ENCODE results near the gene TBATA.
"Not testable (repeated sequence)": the region's sequence is repeated elsewhere in the genome, so short reads cannot be mapped to it uniquely, and the experiment has no call there.

Gene TBATA

DNA sequence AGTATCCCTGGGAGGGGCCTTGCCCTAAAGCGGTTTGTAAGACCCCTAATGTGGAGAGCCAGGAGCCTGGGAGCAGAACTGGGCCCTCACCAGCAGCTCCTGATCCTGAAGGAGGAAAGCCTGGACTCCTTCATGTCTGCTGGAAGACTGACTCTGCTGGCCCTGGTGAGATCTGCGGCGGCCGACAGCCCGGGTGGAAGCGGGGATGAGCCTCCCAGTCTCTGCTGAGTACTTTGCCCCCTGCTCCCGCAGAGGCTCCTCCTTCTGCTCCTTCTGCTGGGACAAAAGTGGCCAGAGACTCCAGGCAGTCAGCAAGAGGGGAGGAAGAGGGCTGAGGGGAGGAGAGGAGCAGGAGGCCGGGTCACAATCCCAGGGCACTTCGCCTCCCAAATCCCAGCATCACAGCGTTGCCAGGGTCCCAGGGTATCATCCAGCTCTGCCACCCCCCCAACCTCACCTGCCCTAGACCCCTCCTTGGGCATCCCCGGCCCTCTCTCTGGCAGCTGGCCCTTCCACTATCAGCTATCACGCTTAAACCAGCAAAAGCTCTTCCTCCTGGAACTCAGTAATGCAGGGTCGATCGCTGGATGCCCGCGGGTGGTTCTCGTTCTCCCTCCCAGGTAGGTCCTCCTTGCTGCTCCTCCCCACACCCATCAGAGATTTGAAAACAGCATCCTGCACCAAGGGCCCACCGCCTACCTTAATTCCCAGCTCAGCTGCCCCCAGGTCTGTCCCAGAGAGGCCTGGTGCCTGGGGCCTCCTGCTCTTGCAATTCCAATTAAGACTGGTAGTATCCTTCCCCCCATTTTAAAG lies 7.9 kb downstream of the TBATA start:
- no peak for DNase-seq

DNA sequence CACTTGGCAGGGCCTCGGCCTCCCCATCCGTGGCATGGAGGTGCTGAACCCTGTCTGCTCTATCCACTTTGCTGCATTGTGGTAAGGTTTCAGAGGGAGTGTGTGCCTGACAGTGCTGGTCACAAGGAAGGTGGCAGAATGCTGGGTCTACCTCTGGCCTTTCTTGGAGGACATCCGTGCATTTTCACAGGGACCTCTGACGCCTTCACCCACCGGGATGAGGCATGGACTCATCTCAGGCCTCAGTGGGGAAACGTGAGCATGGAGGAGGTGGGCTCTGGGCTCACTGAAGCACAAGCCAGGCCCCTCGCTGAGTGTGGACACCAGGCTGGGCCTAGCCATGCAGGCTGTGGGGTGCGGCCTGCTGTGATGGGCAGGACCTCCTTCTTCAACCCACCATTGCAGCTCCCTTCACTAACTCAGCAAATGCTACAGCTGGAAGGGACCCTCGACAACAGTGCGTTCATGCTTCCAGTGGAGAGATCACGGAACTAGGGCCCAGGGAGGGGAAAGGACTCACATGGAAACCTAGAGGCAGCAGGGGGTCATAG lies 8.6 kb downstream of the TBATA start:
- no peak for DNase-seq

DNA sequence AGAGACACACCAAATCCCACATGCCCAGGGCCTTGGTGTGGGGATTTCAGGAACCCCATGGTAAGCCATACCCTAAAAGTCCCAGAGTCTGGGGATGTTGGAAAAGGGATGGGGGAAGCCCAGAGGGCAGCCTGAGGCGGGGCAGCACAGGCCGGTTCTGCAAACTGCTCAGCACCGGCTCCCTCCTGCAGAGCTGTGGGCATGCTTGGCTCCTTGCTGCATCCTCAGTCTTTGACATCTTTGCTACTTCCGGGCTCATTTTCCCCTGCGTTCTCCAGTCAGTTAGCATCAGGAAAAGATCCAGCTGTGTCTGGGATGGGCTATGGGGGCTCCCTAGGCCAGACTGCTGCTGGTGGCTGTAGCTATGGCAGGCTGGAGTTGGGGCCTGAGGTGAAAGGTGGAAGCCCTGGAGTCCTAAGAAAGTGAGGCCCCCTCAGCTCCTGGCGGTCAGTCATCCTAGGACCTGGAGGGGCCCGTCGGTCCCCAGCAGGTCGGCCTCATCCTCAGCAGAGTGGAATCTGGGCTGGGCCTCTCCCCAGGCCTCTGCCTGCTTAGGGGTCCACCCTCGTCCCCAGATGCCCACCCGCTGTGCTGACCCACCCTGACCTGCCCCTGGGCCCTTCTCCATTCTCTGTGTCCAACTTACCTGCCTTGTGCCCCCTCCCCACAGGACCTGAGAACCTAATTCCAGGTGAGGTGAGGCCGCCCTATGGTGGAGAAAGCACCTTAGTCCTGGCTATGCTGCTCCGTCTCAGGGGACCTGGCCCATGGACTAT lies 9.3 kb downstream of the TBATA start:
- no peak for DNase-seq

DNA sequence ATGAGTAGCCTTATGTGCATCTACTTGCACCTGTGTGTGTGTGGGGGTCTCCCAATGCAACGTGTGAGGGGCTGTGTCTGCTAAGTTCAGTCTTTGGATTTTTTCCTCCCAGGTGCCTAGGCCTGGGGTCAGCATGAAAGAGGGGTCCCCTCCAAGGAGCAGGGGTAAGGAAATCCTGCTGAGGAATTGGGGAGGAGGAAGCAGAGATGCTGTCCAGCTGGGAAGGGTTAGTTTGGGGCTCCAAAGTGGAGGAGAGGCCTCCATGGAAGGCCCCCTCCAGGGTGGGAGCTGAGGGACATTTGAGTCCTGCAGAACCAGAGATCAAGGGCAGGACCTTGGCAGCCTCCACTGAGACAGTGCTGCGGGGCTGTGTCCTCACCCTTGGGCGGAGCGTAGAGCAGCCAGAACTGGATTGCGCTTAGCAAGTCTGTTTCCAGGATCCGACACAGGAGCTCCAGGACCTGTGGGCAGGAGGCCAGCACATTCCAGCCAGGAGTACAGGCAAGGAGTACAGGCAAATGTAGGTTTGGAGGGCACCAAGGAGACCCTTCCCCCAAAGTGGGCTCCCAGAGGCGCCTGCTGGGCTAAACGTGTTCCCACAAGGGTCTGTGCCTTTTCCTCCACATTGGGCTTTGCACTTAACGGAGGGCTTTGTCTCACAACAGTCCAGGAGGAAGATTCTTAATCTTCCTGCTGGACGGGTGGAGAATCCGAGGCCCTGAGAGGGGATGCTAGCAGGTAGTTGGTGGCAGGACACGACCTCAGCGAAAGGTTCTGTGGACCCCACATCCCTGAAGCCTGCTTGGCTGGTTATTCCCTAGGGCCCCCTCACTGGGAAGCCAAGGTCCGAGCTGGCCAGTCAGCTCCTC lies 10.1 kb downstream of the TBATA start:
- DNase-seq, result no peak

DNA sequence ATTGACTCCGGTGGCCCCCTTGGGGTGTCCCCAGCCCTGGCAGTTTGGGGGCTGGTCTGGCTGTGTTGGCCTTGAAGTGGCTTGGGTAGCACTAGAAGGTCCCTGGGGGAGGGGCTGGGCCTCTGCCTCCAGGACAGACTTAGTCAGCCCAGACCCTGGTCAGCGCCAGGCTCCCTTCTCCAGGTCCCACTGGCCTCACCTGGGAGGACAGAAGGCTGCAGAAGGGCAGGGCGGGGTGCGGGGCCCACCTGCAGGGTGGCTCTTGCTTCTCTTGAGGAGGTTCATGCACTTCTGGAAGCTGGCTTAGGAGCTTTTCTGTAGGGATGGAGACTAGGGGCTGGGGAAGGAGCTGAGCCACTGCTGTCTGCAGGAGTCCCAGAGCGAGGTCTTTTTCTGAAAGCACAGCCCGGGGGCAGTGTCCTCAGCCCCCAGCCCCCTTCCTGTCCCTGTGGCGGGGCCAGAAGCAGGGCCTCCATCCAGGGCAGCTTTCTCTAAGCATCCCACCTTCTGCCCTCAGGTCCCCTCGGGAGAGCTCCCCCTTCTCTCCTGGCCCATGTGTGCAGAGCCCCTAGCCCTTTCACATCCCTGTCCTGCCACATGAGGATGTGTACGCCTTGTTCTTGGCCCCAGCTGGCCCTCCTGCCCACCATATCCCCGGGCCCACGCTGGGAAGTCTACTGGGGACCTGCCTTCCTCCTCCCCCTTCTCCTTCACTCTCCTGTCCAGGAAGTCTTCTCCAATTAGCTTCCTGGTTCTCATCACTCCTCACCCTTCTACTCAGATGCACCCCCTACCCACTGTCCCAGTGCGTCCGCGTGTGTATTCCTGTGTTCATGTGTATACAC lies 11.0 kb downstream of the TBATA start:
- no peak for DNase-seq

DNA sequence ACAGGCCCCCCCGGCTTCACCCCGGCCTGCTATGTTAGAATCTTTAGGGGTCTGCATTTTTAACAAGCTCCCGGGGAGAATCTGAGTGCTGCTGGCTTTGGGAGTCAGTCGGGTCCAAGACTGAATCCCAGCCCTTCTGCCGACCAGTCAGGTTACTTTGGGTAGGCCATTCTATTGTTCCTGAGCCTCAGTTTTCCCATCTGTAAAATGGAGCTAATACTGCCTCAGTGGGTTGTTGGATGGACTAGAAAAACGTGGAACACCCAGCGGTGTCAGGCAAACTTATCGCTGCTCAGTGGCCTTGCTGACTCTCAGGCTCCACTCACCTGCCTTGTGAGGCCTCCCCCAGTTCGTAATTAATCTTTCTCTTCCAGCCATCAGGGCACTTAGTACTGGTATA lies 11.7 kb downstream of the TBATA start:
- no peak for DNase-seq

DNA sequence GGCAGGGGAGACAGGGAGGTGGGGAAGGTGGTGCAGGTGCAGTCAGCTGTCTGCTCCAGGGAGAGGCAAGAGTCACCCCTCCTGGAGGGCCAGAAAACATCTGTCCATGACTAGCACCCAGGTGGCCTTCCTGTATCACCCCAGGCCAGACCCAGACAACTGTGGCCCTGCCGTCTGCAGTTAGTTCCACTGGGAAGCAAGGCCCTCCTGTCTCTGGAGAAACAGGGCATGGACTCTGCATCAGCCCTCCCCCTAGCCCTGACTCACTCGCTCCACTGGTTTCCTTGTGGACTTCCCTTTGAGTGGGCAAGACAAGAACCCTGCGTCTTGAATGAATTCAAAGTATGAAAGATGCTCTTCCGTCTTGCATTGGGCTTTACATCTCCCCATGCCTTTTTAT lies 12.6 kb downstream of the TBATA start:
- DNase-seq, result no peak

DNA sequence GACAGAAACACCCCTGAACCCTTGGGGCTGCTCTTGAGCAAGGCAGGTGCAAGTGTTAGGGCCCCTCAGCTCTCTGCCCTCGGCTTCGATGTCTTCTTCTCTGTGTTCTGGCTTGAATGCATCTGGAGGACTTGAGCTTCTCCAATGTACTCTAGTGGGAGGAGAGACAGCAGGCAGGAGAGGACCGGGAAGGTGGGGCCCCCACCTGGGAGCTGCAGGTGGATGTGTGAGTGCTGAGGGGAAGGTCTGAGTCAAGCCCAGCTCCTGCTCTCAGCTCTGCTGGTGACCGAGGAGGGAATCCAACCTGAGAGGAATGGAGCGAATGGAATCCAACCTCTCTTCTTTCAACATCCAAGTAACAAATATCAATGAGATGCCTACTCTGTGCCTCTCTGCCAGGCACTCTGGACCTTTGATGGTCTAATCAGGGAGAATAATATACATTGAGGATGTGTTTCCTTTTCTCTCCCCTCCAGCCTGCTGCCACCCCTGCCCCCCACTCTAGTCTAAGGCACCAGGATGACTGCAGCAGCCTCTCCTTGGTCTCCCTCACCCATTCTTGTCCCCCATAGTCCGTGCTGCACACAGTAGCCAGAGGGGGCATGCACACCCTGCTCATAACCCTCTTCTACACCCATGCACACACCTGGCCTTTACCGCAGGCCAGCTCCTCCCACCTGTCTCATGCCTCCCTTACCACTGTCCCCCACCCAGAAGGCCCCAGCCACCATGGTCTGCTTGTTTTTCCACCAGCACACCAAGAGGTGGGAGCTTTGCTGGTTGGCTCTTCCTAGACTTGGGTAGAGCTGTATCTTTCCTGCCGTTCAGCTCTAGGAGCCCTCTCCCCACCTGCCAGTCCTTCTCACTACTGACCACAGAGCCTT lies 13.6 kb downstream of the TBATA start:
- no peak for DNase-seq

DNA sequence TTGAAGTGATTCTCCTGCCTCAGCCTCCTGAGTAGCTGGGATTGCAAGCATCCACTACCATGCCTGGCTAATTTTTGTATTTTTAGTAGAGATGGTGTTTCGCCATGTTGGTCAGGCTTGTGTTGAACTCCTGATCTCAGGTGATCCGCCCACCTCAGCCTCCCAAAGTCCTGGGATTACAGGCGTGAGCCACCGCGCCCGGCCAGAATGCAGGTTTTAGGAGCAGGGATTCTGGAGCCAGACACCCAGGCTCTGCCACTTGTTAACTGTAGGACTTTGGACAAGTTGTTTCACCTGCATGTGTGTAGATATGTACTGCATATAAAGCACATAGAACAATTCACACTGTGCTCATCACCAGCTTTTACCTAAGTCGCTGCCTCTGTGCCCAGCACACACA lies 14.7 kb downstream of the TBATA start:
- DNase-seq, result not testable (repeated sequence)

DNA sequence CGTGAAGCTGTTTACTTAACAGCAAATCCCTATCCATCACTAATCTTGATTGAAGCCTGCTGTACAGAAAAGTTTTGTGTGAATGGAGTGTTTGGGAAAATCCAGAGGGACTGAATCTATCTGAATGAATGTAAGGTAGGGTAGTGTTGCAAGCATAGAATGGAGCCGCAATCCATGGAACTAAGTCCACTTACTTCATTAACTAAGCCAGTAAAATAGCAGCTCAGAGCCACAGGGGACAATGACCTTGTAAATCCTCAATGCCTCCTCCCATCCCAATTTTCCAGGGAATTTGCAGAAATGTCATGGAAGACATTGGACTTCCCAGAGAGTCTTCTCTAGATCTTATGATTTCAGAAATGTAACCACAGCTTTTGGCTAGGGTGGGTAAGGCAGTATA lies 15.2 kb downstream of the TBATA start:
- no peak for DNase-seq

DNA sequence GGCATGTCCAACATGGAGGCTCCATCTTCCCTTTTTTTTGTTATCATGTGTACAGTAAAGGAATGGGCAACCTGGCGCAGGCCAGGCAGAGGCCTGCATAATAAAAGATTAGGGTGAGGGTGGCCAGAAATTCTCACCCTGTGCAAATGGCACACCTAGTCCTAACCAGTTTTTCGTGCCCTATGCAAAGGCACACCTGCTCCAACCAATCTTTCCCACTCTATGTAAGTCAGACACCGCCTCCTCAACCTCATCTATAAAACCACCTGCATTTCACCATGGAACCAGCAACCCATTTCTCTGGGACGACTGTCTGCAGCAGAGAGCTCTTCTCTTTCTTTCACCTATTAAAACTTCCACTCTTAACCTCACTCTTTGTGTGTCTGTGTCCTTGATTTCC lies 16.1 kb downstream of the TBATA start:
- no peak for DNase-seq

DNA sequence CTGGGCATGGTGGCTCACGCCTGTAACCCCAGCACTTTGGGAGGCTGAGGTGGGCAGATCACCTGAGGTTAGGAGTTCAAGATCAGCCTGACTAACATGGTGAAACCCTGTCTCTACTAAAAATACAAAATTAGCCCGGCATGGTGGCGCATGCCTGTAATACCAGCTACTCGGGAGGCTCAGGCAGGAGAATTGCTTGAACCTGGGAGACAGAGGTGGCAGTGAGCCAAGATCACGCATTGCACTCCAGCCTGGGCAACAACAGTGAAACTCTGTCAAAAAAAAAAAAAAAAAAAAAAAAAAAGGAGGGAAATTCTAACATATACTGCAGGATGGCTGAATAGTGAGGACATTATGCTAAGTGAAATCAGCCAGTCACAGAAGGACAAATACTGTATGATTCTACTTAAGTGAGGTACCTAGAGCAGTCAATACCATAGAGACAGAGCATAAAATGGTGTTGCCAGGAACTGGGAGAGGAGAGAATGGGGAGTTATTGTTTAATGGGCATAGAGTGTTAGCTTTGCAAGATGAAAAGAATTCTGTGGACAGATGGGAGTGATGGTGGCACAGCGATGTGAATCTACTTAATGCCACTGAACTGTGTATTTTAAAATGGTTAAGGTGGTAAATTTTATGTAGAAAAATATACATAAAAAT lies 17.0 kb downstream of the TBATA start:
- DNase-seq, result not testable (repeated sequence)

DNA sequence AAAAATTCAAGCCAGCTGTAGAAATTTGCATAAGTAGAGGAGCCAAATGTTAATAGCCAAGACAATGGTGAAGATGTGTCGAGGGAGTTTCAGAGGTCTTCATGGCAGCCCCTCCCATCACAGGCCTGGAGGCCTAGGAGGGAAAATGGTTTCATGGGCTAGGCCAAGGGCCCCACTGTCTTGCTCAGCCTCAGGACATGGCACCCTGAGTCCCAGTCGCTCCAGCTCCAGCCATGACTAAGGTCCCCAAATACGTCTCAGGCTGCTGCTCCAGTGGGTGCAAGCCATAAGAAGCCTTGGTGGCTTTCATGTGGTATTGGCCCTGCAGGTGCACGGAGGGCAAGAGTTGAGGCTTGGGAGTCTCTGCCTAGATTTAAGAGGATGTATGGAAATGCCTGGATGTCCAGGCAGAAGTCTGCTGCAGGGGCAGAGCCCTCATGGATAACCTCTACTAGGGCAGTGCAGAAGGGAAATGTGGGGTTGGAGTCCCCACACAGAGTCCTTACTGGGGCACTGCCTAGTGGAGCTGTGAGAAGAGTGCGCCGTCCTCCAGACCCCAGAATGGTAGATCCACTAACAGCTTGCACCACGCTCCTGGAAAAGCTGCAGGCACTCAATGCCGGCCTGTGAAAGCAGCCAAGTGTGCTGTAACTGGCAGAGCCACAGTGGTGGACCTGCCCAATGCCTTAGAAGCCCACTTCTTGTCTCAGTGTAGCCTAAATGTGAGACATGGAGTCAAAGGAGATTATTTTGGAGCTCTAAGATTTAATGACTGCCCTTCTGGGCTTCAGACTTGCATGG lies 19.2 kb downstream of the TBATA start:
- no peak for DNase-seq

DNA sequence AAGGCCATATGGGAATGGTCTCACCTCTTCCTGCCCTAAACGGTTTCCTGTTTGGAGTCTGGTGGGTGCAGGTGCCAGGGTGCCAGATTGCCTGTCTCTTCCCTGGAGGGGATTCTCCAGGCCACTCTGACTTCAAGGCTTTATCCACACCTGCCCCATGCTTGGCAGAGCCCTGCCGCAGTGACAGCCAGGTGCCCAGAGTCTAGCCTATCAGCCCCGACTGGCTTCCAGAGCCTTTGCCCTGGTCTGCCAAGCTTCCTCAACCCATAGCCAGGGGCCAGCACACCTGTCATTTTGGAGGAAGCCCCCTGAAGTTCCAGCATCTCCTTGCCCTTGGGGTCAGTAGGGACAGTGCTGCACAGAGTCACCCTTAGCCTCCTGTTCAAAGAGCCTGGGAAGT lies 21.6 kb downstream of the TBATA start:
- DNase-seq, result no peak

DNA sequence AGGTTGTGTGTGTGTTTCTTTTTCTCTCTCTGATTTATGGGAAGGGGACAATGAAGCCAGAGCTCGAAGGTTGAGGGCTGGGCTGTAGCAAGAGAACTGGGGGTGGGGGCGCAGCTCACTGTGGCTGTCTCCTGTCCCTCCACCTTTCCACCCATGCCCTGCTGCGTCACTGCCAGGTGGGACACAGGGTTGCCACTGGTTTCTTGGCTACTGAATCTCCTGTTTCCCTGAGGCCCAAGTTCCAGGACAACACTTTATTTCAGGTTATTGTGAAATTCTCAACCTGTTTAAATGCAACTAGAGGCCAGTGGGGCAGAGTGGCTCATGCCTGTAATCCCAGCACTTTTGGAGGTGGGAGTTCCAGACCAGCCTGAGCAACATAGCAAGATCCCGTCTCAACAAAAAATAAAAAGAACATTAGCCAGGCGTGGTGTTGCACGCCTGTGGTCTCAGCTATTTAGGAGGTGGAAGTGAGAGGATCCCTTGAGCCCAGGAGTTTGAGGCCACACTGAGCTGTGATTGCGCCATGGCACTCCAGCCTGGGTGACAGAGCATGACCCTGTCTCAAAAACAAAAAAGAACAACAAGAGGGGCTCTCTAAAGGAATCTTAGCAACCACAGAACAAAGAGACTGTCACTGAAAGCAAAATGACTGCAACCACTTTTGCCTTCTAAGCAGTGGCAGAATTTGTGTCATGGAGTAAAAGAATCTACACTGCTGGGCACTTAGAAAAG lies 22.6 kb downstream of the TBATA start:
- DNase-seq, result no peak

DNA sequence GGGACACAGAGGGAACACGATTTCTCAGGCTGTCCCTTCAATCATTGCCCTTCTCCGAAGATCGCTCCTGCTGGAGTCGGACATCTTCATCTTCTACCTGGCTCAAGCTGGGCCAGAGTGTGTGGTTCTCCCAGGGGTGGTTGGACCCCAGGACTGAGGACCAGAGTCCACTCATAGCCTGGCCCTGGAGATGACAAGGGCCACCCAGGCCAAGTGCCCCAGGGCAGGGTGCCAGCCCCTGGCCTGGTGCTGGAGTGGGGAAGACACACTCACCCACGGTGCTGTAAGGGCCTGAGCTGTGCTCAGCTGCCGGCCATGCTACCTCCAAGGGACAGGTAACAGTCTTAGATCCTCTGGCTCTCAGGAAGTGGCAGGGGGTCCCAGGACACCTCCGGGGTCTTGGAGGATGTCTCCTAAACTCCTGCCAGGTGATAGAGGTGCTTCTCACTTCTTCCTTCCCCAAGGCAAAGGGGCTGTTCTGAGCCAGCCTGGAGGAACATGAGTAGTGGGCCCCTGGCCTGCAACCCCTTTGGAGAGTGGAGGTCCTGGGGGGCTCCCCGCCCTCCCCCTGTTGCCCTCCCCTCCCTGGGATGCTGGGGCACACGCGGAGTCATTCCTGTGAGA lies 23.3 kb downstream of the TBATA start:
- DNase-seq, result no peak

DNA sequence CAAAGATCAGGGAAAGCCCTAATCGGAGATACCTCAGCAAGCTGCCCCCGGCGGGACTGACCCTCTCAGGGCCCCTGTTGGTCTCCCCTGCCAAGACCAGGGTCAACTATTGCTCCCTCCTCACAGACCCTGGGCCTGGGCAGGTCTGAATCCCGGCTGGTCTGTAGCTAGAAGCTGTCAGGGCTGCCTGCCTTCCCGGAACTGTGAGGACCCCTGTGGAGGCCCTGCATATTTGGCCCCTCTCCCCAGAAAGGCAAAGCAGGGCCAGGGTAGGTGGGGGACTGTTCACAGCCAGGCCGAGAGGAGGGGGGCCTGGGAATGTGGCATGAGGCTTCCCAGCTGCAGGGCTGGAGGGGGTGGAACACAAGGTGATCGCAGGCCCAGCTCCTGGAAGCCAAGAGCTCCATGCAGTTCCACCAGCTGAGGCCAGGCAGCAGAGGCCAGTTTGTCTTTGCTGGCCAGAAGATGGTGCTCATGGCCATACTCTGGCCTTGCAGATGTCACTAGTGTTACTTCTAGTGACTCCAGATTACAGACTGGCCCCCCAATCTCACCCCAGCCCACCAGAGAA lies 24.1 kb downstream of the TBATA start:
- DNase-seq, result no peak

DNA sequence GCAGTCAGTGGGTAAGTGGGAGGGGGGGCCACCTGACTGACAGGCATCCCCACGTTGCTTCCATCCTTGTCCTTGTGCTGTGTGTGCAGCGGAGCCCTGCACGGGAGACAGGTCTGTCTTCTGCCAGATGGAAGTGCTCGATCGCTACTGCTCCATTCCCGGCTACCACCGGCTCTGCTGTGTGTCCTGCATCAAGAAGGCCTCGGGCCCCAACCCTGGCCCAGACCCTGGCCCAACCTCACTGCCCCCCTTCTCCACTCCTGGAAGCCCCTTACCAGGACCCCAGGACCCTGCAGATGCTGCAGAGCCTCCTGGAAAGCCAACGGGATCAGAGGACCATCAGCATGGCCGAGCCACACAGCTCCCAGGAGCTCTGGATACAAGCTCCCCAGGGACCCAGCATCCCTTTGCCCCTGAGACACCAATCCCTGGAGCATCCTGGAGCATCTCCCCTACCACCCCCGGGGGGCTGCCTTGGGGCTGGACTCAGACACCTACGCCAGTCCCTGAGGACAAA lies 24.8 kb downstream of the TBATA start:
- no peak for DNase-seq
